HG02588 (cell line): ENCODE measurements around the gene PBLD.

ENCODE experiments used
- ATAC-seq: cut with Tn5 transposase; IDR thresholded peaks from one replicate; pipeline ENCODE4 v1.9.1; 2021; ENCODE audit warnings: mild to moderate bottlenecking, moderate library complexity; ENCODE audit not compliant: unreplicated experiment

Gene PBLD

GRCh38 chr10:68332259-68333057, at the start of gene PBLD:
Gene PBLD (minus strand): TSS chr10:68332928. CDS start chr10:68306844, 26,084 bp downstream.
- ATAC-seq, result peak; percentile 16

GRCh38 chr10:68371604-68372003, 38.9 kb upstream of the PBLD start:
- no peak for ATAC-seq

- no peak for ATAC-seq
These were observed 34.4 kb upstream of the PBLD start for GRCh38 chr10:68367121-68367520.

- ATAC-seq, result no peak
These were observed 33.9 kb upstream of the PBLD start for GRCh38 chr10:68366600-68366999.

- no peak for ATAC-seq
These were observed 32.9 kb upstream of the PBLD start for GRCh38 chr10:68365611-68366010.

- no peak for ATAC-seq
These were observed 31.6 kb upstream of the PBLD start for GRCh38 chr10:68364101-68364886.

- ATAC-seq, result no peak
These were observed 29.9 kb upstream of the PBLD start for GRCh38 chr10:68362590-68362989.

GRCh38 chr10:68359189-68359588, 26.5 kb upstream of the PBLD start:
- no peak for ATAC-seq

- no peak for ATAC-seq
These were observed 20.8 kb upstream of the PBLD start for GRCh38 chr10:68353537-68353936.

GRCh38 chr10:68348265-68348741, 15.6 kb upstream of the PBLD start:
- no peak for ATAC-seq

GRCh38 chr10:68346774-68347173, 14.0 kb upstream of the PBLD start:
- ATAC-seq, result no peak

- no peak for ATAC-seq
These were observed 12.9 kb upstream of the PBLD start for GRCh38 chr10:68345621-68346020.

GRCh38 chr10:68342909-68343516, 10.3 kb upstream of the PBLD start:
- no peak for ATAC-seq

GRCh38 chr10:68340358-68341080, 7.8 kb upstream of the PBLD start:
- no peak for ATAC-seq

- no peak for ATAC-seq
These were observed 4.1 kb upstream of the PBLD start for GRCh38 chr10:68336754-68337351.

- ATAC-seq, result no peak
These were observed 2.1 kb upstream of the PBLD start for GRCh38 chr10:68334672-68335467.

GRCh38 chr10:68333440-68334431, 1.0 kb upstream of the PBLD start:
- ATAC-seq, result no peak

- no peak for ATAC-seq
These were observed 299 bp upstream of the PBLD start for GRCh38 chr10:68333058-68333395.
